ENCODE results near the gene TMEM140.

DNA sequence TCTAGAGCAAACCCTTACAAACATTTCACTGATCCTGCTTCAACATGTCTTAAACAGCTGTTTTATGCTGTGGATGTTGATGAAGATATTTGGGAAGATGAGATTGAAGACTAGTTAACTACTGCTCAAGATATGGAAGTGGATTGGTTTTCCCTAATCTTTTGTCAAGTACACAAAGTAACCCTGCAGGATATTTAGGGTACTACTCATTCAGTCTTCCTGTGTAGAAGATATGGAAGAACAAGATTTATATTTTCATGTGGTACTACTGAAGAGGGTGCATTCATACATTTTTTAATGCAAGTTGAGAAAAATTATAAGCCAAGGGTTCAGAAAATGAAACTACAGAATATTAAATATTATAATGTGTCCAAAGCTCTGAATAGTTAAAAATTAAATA lies 18.3 kb upstream of the TMEM140 start:
- TF ChIP-seq, protein P1, sequence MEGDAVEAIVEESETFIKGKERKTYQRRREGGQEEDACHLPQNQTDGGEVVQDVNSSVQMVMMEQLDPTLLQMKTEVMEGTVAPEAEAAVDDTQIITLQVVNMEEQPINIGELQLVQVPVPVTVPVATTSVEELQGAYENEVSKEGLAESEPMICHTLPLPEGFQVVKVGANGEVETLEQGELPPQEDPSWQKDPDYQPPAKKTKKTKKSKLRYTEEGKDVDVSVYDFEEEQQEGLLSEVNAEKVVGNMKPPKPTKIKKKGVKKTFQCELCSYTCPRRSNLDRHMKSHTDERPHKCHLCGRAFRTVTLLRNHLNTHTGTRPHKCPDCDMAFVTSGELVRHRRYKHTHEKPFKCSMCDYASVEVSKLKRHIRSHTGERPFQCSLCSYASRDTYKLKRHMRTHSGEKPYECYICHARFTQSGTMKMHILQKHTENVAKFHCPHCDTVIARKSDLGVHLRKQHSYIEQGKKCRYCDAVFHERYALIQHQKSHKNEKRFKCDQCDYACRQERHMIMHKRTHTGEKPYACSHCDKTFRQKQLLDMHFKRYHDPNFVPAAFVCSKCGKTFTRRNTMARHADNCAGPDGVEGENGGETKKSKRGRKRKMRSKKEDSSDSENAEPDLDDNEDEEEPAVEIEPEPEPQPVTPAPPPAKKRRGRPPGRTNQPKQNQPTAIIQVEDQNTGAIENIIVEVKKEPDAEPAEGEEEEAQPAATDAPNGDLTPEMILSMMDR (CRISPR knock-in tag; IDR thresholded peaks at IDR 0.05): no peak
- TF ChIP-seq EZH2 (conservative IDR thresholded peaks at IDR 0.05; ENCODE audit: low read depth, low read length) (no peak), YY1 (IDR thresholded peaks at IDR 0.05; ENCODE audit: insufficient read depth, insufficient replicate concordance, low read depth, low read length) (no peak), SP2 (CRISPR knock-in tag; IDR thresholded peaks at IDR 0.05) (no peak), MTA3 (CRISPR knock-in tag; IDR thresholded peaks at IDR 0.05) (no peak), PAWR (CRISPR knock-in tag; IDR thresholded peaks at IDR 0.05; ENCODE audit: borderline replicate concordance) (no peak), NFIC (IDR thresholded peaks at IDR 0.05; ENCODE audit: low read length) (no peak), CCAR2 (optimal IDR thresholded peaks at IDR 0.05; ENCODE audit: low read depth, low read length) (no peak)
- TF ChIP-seq, protein P2, sequence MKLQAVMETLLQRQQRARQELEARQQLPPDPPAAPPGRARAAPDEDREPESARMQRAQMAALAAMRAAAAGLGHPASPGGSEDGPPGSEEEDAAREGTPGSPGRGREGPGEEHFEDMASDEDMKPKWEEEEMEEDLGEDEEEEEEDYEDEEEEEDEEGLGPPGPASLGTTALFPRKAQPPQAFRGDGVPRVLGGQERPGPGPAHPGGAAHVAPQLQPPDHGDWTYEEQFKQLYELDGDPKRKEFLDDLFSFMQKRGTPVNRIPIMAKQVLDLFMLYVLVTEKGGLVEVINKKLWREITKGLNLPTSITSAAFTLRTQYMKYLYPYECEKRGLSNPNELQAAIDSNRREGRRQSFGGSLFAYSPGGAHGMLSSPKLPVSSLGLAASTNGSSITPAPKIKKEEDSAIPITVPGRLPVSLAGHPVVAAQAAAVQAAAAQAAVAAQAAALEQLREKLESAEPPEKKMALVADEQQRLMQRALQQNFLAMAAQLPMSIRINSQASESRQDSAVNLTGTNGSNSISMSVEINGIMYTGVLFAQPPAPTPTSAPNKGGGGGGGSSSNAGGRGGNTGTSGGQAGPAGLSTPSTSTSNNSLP (IDR thresholded peaks at IDR 0.05; ENCODE audit: low read depth, low read length): no peak
